CD4-positive, alpha-beta T cell treated with Interleukin-4 for 4 hours (primary cell): ENCODE measurements around the gene METTL23.

Experiments
- DNase-seq: peaks from one replicate; pipeline ENCODE4 v3.0.0-alpha.2; 2020

The METTL23 gene, protein sequence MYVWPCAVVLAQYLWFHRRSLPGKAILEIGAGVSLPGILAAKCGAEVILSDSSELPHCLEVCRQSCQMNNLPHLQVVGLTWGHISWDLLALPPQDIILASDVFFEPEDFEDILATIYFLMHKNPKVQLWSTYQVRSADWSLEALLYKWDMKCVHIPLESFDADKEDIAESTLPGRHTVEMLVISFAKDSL

DNA sequence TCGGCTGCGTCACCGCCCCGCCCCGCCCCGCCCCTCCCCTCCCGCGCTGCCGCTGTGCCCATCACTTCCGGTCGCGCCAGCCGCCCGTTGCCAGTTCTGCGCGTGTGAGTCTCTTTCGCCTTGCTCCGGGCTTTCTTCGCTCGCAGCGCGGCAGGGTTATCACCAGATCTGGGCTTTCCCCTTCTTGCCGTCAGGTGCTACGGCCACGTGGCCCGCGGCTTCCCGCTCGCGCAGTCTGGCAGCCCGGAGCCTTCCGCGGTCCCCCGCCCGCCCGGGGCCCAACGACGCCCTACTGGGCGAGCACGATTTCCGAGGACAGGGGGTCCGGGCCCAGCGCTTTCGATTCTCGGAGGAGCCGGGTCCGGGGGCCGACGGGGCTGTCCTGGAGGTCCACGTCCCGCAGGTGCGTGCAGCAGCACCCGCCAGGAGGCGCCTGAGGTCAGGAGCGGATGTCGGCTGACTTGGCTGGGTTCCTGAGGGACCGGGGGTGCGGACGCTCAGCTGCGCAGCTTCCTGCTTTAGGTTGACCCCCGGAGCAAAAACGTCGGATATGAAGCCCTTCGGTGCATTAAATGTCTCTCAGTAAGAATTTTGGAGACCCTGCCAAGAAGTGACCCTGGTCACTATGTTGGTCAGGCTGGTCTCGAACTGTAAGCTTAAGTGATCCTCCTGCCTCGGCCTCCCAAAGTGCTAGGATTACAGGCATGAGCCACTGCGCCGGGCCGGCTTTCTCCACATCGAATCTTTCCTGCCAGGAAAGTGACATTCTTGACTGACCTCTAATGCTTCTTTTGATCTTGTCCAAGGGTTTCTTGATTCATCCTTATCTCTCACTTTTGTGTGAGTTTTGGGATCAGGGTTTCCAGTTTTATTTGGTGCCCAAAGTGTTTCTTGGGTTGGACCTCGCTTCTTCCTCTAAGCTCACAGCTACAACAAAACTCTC lies at the start of gene METTL23:
TSS of gene METTL23 (plus strand) at position 64 of the 943 bp plus-strand sequence. CDS start 2,872 bp downstream, outside the sequence.
- no peak for DNase-seq

DNA sequence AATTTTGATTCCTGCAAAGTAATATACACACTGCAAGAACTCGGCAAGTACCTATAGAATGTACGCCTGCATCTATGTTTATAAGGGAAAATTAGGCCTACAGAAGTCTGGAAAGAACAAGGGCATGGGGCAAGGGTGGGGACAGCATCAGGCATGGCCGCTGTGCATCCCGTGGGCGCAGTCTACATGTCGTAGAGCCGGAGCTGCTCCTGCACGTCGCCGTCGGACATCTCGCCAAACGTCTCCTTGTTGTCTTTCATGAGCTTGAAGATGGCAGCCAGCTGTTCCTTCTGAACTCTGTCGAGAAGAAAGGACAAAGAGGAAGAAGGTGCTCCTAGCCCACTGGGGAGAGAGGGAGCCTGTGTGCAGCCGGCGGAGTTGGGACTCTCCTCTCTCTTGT lies 49.2 kb upstream of the METTL23 start:
- no peak for DNase-seq

DNA sequence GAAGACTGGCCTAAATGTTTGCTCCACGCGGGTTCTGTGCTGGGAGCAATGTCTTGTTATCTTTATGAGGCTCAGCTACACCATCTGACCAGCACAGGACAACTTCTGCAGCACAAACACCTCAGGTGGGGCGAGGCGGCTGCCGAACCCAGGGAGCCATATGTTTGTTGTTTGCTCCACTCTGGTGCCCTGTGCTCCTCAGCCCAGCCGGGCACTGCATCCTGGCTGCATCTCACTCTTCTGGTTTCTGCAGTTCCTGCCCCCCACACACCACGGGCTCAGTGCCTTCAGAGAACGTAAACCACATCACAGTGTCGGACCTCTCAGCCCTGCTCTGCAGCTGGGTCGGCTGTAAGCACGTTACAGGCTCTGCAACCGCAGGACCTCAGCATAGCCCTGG lies 48.3 kb upstream of the METTL23 start:
- peak; percentile 43 for DNase-seq

DNA sequence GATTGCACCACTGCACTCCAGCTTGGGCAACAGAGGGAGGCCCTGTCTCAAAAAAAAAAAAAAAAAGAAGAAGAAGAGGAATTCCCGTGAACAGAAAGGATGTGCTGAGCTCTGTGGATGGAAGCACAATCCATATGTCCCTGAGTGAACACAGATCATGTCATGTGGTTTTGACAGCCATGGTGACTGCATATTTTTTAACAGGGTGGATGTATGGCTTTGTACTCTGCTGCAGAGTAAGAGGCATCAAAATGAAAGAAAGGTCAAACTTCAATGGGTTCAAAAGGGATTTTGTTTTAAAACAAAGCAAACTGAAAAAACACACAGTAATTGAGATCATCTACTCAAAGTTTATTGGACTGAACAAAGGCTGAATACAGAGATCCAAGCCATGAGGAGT lies 47.4 kb upstream of the METTL23 start:
- no peak for DNase-seq

DNA sequence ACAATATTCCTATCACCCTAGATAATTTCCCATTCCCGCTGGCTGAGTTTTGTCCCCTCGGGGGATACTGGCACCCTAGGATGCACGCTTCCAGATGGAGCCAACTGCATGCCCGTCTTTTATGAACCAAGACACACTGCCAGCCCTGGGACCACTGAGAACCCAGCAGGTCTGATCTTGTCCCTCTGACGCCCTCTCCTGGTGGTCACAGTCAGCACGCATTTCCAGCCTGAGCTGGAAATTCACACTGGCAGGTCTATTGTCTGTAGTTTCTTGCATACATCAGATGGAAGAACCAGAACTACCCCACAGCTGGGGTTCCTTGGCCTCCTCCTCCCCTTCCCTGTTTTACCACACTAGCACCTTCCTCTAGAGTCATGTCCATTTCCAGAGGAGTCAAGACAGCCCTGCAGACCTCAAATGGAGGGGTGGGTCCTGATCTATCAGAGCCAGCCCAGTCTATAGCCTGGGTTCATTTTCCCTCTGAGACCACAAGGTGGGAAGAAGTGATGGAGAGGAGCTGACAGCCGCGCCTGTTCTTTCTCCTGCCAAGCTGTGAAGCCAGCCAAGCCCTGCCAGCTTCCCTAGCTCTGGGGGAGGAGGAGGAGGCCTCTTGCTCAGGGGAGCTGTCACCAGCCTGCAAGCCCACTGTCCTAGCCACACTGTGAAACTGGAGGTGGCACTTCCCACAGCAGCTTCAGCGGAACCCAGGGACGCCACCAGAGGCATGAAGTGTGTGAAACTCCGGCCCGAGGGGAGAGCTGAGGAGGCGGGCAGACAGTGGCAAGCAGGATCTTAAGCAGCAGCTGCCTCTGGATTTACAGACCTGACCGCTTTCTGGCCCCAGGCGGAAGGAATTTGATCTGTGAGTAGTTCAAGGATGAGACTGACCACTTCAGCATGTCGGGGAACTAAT lies 45.2 kb upstream of the METTL23 start:
- DNase-seq, result peak; percentile 67

DNA sequence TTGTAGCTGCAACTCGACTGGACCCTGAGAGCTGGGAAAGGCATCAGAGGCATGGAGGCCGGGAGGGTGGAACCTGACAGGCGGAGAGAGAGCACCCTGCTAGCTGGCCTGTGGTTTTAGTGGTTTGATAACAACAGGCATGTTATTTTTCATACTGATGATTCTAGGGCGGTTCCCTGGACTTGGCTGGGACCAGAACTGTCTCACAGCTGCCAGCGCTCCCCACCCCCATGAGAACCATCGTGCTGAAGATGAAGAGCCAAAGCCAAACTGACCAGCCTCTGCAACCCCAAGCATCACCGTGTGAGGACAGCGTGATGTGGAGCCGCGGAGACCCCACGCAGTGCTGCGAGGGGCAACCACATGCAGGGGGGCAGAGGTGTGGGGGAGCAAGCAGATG lies 44.3 kb upstream of the METTL23 start:
- no peak for DNase-seq

DNA sequence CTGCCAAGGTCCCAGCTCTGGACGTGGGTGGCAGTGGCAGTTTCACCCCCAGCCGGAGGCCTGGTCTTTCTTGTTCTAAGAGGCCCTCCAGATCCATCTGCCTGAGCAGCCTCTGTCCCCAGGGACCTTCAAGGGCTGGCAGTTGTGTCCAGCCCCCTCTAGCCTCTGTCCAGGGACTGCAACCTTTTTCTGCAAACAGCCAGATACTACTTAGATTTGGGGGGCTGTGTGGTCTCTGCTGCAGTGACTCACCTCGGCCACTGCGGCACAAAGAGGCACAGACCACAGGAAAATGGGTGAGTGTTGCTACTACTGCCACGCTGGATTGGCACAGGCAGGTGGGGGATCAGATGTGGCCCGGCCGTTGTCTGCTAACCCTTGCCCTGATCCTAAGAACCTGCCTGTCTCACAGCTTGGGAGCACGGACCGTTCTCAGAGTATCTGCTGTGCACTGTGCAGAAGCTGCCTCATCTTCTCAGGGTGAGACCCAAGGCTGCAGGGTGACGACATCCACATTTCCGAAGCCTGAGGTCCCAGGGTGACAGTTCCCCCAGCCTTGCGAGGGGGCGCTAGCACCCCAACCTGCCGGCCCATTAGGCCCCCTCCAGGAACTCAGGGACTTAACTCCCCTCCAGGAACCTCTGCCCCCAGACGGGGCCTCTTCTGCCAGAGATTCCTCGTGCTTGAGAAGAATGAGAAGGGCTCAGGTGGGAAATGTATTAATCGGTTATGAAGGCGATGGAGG lies 43.5 kb upstream of the METTL23 start:
- DNase-seq, result no peak

DNA sequence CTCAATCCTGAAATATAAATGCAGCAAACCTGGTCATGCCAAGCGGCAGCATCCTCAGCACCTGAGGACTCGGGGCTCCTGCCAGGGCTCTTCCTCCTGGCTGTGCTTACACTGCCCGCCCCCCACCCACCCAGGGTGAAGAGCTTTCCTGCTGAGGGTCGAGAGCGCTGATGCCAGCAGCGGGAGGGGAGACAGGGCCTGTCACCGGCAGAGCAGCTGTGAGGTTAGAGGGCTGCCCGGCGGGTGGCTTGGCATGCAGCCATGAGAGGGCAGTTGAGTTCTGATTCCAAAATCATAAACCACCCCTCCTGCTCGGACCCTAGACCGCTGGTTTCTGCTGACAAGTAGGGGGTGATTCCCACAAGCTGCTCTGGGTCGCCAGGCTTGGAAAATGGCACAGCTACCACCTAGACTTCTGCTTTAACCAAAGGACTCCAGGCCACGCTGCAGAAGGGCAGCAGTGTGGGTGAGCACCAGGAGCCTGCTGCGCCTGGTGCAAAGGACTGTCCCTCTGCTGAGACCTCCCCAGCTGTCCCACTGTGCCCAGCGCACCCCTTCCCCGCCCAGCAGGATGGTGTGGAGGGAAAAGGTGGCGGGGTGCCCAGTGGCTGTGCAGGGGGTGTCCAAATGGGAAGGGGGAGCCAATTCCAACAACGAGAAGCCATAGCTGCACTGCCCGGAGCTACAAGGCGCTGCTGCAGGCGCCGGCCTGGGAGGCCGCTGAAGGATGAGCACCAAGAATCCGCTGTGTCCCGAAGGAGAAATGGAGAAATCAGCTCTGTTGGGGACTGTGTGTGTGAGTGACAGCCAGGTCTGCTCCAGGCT lies 42.5 kb upstream of the METTL23 start:
- DNase-seq, result no peak

DNA sequence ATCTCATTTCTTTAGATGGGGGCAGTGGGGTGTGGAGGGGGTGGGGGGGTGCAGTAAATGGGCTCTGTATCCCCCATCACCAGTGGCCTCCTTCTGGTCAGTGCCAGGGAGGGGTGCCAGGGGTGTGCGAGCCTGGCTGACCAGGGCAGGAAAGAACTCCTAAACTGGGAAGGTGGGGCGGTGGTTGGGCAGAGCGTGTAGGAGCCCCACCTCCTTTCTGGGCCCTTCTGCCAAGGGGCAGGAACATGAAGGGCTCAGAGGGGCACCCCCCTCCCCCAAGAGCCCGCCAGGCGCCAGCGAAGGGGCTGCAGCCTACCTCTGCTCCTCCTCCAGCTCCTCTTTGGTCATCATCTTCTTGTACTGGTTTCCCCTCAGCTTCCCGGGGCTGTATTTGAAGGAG lies 41.9 kb upstream of the METTL23 start:
- DNase-seq, result no peak

DNA sequence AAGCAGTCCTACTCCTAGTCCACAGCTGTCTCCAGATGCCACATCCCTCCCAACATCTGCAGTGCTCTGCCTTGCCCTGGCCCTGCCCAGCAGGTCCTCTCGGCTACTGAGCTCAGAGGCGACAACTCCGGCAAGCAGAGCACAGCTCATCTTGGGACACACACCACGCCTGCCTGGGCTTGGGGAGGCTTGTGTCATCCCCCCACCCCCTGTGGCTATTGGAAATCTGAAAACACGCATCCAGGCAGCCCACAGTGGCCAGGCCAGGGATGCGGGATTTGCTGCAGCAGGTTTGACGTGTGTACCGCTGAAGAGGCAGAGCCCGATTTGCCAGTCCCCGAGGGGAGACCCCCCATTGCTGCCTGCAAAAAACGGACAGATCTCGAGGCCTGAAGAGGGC lies 41.3 kb upstream of the METTL23 start:
- DNase-seq, result no peak

DNA sequence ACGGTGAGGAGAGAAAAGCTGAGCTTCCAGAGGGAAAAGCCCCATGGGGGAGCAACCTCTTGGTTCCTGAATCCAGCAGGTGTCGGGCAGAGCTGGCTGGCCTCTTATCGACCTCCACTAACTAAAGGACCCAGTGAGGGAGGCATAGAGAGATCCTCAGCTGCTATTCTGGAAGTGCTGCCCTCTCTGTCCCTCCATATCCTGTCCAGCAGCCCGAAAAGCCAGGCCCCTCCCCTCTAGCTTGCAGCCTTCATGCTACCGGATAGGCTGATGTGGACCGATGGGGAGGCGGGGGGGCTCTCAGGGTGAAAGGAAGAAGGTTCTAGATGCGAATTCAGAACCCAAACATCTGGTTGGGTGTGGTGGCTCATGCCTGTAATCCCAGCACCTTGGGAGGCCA lies 40.8 kb upstream of the METTL23 start:
- no peak for DNase-seq

DNA sequence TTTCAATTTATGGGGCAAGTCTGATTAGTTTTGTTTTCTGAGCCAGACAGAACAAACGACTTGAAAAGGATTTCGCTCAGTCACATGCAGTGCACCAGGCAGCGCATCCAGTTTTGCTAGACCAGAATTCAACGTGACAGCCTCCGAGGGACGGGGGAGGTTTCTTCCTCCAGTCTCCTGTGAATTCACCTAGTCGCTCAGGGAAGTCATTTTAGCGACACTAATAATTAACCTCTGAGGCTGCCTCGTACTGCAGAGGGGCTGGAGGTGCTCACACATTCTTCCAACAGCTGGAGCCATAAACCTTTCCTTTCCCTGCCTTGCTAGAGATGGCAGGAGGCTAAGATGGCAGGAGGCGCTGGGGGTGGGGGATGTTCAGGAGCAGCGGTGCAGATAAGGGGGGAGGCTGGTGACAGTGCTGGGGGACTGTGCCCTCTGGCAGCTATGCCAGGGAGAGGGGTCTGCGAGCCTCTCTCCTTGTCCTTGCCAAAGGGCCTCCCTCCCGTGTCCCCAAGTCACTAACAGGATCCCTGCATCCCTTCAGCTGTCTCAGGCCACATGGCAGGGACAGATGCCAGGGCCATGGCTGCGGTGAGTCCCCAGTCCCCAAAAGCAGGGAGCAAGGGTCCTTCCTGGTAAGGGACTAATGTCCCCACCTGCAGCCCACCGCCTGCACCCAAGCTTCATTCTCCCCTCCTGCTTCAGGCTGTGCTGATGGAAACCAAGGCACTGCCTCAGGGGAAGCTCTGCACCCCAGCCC lies 39.9 kb upstream of the METTL23 start:
- DNase-seq, result no peak

DNA sequence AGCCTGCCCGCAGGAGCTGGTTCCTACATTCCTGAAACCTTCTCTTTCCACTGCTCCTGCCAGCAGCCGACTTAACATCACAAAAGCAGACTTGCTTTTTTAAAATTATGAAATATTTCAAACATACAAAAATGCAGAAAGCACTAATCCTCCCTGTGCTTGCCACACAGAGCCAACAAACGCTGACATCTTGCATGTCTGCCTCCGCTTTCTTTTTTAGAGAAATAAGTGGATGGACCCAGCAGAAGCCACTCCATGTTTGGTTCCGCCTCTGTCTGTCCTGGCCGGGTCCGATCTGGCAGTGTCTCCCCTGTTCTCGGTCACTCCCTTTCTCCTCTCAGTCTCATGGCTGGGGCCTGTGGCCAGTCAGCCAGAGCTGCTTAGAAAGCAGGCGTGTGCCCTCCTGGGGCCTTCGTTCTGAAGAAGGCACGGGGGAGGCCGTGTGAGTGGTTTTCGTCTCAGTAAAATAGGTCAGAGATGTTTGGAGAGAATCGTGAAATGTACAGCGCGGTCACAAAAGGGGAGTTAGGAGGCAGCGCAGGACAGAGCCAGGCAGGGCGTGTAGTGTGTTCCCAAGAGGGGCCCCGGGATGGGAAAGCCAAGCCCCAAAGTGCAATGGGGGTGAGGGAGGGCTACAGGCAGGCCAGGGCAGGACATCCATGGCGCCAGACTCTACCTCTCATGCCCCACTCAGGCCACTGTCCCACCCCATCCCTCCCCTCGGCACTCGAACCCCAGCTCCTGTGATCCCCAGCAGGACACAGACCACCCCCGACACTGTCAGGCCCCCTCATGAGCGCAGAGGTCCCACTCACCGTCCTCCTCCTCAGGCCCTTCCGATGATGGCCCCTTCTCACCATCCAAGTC lies 39.1 kb upstream of the METTL23 start:
- no peak for DNase-seq

DNA sequence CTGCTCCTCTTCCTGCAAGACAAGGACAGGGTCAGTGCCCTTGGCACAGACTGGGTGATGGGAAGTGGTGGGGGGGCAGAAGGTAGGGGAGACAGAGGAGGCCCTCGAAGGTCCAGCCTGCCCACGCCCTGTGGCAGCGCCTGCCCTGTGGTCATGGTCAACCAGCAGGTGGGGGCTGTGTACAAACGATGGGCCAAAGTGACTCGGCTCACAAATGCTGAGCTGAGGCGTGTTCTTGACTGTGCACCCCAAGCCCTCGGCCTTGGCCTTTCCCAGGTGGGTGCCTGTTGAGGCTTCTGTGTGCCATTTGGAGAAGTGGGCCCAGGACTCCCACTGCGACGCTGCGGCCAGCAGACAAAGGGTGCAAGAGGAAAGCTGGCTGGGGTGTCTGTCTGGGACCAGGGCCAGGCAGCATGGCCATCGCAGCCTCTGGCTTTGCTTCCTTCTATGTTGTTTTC lies 38.4 kb upstream of the METTL23 start:
- no peak for DNase-seq

DNA sequence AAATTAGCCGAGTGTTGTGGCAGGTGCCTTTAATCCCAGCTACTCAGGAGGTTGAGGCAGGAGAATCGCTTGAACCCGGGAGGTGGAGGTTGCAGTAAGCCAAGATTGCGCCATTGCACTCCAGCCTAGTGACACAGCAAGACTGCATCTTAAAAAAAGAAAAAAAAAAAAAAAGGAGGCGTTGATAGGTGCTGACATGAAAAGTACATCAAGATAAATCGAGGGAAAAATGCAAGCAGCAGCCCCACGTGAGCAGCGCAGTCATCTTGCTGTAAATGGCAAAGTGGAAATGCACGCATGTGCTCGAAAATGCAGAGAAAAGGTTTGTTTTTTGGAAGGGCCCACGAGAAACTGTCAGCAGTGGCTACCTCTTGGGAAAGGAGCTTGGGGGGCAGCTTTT lies 36.8 kb upstream of the METTL23 start:
- DNase-seq, result no peak

DNA sequence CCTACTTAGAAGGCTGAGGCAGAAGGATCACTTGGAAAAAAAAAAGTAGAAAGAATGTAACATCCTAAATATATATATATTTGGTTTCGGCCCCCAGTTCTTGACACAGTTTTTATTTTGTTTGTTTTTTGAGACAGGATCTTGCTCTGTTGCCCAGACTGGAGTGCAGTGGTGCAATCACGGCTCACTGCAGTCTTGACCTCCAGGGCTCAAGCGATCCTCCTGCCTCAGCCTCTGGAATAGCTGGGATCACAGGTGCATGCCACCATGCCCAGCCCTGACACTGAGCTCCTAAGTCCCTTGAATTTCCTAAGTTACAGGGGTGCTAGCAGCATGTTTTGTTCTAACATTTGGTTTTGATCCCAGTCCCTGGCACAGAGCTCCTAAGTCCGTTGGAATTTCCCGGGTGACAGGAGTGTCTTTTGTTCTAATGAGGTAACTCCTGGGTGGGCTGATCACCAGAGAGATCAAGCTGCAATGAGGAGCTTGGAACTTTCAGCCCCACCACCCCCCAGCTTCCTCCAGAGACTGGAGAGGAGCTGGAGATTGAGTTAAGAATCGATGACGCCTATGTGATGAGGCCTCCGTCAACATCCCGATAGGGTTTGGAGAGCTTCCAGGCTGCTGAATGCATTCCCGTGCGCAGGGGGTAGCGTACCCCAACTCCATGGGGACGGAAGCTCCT lies 35.9 kb upstream of the METTL23 start:
- DNase-seq, result no peak

DNA sequence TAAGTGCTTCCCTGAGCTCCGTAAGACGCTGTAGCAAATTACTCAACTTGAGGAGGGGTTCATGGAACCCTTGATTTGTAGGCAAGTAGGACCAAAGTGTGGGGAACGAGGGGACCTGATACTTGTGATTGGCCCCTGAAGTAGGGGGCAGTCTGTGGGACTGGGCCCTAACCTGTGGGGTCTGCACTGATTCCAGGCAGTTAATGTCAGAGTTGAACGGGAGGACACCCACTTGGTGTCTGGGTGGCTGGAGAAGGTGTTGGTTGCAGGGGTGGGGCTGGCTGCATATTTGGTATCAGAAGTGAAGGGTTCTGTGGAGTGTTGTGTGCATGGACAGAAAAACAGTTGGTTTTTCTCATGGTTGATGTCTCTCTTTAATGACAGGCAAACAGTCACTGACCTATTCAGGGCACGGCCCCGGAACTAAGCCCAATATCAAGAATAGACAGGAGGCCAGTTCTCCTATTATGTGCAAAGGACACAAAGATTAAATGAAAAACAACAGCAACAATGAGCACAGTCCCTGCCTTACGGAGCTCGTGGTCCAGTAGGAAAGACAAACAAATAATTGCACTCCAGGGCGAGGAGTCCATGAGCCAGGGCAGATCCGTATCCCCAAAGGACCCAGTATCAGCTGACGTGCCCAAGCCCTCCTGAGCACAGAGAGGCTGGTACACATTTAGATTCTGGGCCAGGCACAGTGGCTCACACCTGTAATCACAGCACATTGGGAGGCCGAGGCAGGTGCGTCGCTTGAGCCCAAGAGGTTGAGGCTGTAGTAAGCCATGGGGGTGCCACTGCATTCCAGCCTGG lies 35.1 kb upstream of the METTL23 start:
- DNase-seq, result no peak
